ENCODE measurements around the gene BCAS3. TPM values are rescaled to one million over a fixed set of nuclear protein-coding genes. Genes with fewer than 3 reads are reported as not detected.
"Not testable (repeated sequence)": the region's sequence is repeated elsewhere in the genome, so short reads cannot be mapped to it uniquely, and the experiment has no call there.

Gene BCAS3
- total RNA-seq, 1 donor from 2014 or later = 20.8 TPM

- no peak for ATAC-seq
These were observed 557.6 kb downstream of the BCAS3 start for GRCh38 chr17:61235001-61235826.

- ATAC-seq = no peak
These were observed 558.2 kb downstream of the BCAS3 start for GRCh38 chr17:61235827-61236197.

- ATAC-seq = no peak
These were observed 559.6 kb downstream of the BCAS3 start for GRCh38 chr17:61237275-61237674.

- no peak for ATAC-seq
These were observed 560.8 kb downstream of the BCAS3 start for GRCh38 chr17:61238455-61238933.

- ATAC-seq = no peak
These were observed 561.7 kb downstream of the BCAS3 start for GRCh38 chr17:61239327-61239726.

- ATAC-seq = no peak
These were observed 562.3 kb downstream of the BCAS3 start for GRCh38 chr17:61239953-61240352.

- no peak for ATAC-seq
These were observed 563.3 kb downstream of the BCAS3 start for GRCh38 chr17:61240851-61241468.

- ATAC-seq = not testable (repeated sequence)
These were observed 567.3 kb downstream of the BCAS3 start for GRCh38 chr17:61244988-61245387.

- no peak for ATAC-seq
These were observed 568.1 kb downstream of the BCAS3 start for GRCh38 chr17:61245706-61246135.

GRCh38 chr17:61247439-61247838 is 569.8 kb downstream of the BCAS3 start:
- ATAC-seq = no peak

- ATAC-seq = no peak
These were observed 570.7 kb downstream of the BCAS3 start for GRCh38 chr17:61248399-61248798.

GRCh38 chr17:61249649-61250299 is 572.1 kb downstream of the BCAS3 start:
- ATAC-seq = no peak

- no peak for ATAC-seq
These were observed 572.8 kb downstream of the BCAS3 start for GRCh38 chr17:61250335-61250890.

GRCh38 chr17:61251939-61252865 is 574.6 kb downstream of the BCAS3 start:
- ATAC-seq = peak; percentile 57

- no peak for ATAC-seq
These were observed 575.7 kb downstream of the BCAS3 start for GRCh38 chr17:61253362-61253761.

GRCh38 chr17:61253937-61254574 is 576.4 kb downstream of the BCAS3 start:
- no peak for ATAC-seq

GRCh38 chr17:61254904-61255303 is 577.3 kb downstream of the BCAS3 start:
- no peak for ATAC-seq

- no peak for ATAC-seq
These were observed 578.0 kb downstream of the BCAS3 start for GRCh38 chr17:61255647-61256046.

- ATAC-seq = no peak
These were observed 581.7 kb downstream of the BCAS3 start for GRCh38 chr17:61259360-61259759.

- no peak for ATAC-seq
These were observed 582.6 kb downstream of the BCAS3 start for GRCh38 chr17:61260071-61260797.

All from esophagus mucosa (tissue), 1 donor.